WTC11 (cell line): ENCODE data around the gene MLXIP.

Experiments used
- ATF1 ChIP-seq: sonication (generic); formaldehyde crosslinking; IDR thresholded peaks from 2 replicates; pipeline ENCODE4 v1.8.1; 2023; ENCODE audit warnings: mild to moderate bottlenecking, moderate library complexity, missing genetic modification reagents
- CBFB ChIP-seq: sonication (generic); formaldehyde crosslinking; IDR thresholded peaks from 2 replicates; pipeline ENCODE4 v1.8.1; 2022; ENCODE audit warnings: mild to moderate bottlenecking, low read depth, missing genetic modification reagents
- CTCF ChIP-seq: fragments of 200-600 bp; IDR thresholded peaks from 2 replicates; pipeline ENCODE4 v1.8.0; 2022; ENCODE audit warnings: antibody characterized with exemption
- ESRRA ChIP-seq: sonication (generic); formaldehyde crosslinking; IDR thresholded peaks from 2 replicates; pipeline ENCODE4 v1.8.1; 2022; ENCODE audit warnings: mild to moderate bottlenecking, missing genetic modification reagents, borderline replicate concordance
- GRHL2 ChIP-seq: fragments of 250-450 bp; sonication (Bioruptor Pico); IDR thresholded peaks from 2 replicates; pipeline ENCODE4 v1.8.0; 2022; ENCODE audit warnings: mild to moderate bottlenecking, moderate library complexity; ENCODE audit not compliant: insufficient replicate concordance, severe bottlenecking
- IRF1 ChIP-seq: sonication (generic); formaldehyde crosslinking; IDR thresholded peaks from 2 replicates; pipeline ENCODE4 v1.8.0; 2023; ENCODE audit warnings: missing genetic modification reagents
- MAX ChIP-seq: sonication (generic); formaldehyde crosslinking; IDR thresholded peaks from 2 replicates; pipeline ENCODE4 v1.8.0; 2022; ENCODE audit warnings: mild to moderate bottlenecking, missing genetic modification reagents
- NFE2L1 ChIP-seq: sonication (generic); formaldehyde crosslinking; IDR thresholded peaks from 2 replicates; pipeline ENCODE4 v1.8.1; 2023; ENCODE audit warnings: missing genetic modification reagents
- SP1 ChIP-seq: sonication (generic); formaldehyde crosslinking; conservative IDR thresholded peaks from 2 replicates; pipeline ENCODE4 v1.8.1; 2022; ENCODE audit warnings: missing genetic modification reagents
- ZNF121 ChIP-seq: sonication (generic); formaldehyde crosslinking; IDR thresholded peaks from 2 replicates; pipeline ENCODE4 v1.8.0; 2023; ENCODE audit warnings: missing genetic modification reagents
- ZNF232 ChIP-seq: sonication (generic); formaldehyde crosslinking; IDR thresholded peaks from 2 replicates; pipeline ENCODE4 v1.8.0; 2022; ENCODE audit warnings: mild to moderate bottlenecking, missing genetic modification reagents
- ZNF671 ChIP-seq: fragments of 250-450 bp; sonication (Bioruptor Pico); IDR thresholded peaks from 2 replicates; pipeline ENCODE4 v1.8.0; 2021; ENCODE audit warnings: mild to moderate bottlenecking

- no peak for TF ChIP-seq CTCF
- no peak for TF ChIP-seq NFE2L1 (CRISPR knock-in tag)
- TF ChIP-seq ZNF671 (CRISPR knock-in tag), result no peak
- TF ChIP-seq ZNF232, result no peak
- no peak for TF ChIP-seq ZNF121 (CRISPR knock-in tag)
- no peak for TF ChIP-seq MAX (CRISPR knock-in tag)
- TF ChIP-seq ATF1 (CRISPR knock-in tag), result no peak
- TF ChIP-seq ESRRA (CRISPR knock-in tag), result no peak
- no peak for TF ChIP-seq CBFB (CRISPR knock-in tag)
- no peak for TF ChIP-seq IRF1 (CRISPR knock-in tag)
- no peak for TF ChIP-seq SP1
- no peak for TF ChIP-seq GRHL2 (CRISPR knock-in tag)
Observed at GRCh38 chr12:122080149-122081082, 1.9 kb downstream of the MLXIP start.
